ENCODE results near the gene SAMD4A. TPM values are rescaled to one million over a fixed set of nuclear protein-coding genes. Genes with fewer than 3 reads are reported as not detected.

SAMD4A gene
- total RNA-seq, 4 donors from 2014 or later, result 15.3 to 40.2 (median 22.3) TPM

DNA sequence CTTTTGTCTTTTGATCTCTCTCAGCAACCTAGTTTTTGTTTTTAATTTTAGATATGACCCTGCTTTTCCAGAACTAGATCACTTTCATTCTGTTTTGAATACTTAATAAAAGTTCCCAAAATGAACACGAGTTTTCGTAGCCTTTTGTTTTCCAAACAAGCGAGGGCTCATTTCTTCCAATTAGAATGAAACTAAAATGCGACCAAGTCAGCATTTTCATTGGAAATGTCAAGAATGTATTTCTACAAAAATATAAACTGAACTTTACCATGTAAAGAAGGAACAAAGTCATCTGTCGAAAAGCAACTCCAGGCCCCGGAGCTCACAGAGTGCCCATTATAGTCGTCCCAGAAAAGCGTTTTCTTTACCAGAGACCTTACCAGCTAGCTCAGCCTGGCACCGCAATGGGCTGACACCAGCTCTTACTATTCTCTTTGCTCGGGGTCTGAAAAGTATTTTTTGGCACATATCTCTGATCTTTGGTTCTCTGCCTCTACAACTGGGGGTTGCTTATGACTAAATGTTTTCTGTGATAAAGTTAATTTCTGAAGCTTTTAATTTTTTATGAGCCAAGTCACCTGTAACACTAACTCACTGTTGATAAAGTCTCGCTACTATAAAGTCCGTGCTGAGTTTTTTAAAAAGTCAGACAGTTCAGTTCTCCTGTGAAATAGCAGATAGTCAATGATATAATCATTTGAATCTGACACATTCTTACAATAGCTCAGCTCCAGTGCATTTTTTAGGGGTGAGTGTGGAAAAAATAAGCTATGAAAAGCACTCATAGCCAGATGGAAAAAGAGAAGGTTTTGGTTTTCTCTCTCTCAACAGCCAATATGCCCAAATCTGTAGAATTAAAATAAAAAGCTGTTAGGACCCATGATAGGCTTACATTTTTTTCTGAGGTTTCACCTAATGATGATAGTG lies 43.4 kb downstream of the SAMD4A start:
- no peak for DNase-seq
- Histone ChIP-seq H3K4me3 (no peak overlapping the region), H3K4me1 (peaks cover 0 to 19% (median 5%) of the 10 kb centered on the region in 4 donors), H3K27ac (peak overlapping the region in 2 of 4 donors; percentile 9 to 18), H3K9me3 (no peaks in the 10 kb centered on the region), H3K36me3 (no peaks in the 10 kb centered on the region), H3K27me3 (no peaks in the 10 kb centered on the region)
- in situ Hi-C loops (cut with MboI; ENCODE audit: low pct_ligation_motif_present in 1 of 4, low pct_unique_long_range_greater_than_20kb in 1 of 4, low sequenced_read_pairs in 3 of 4), result no loop called here
- intact Hi-C loops (cut with DNase I; ENCODE audit: low total_unique reads), result no loop called here
- 79 to 84% methylated on average over 12 of the region's 12 CpGs for WGBS, 2 donors (ENCODE audit: low coverage in 1 of 2)
- TF ChIP-seq POLR2AphosphoS5 (IDR thresholded peaks at IDR 0.05) (no peak), POLR2A (IDR thresholded peaks at IDR 0.05) (no peak), EP300 (IDR thresholded peaks at IDR 0.05; ENCODE audit: low read depth) (no peak)
- TF ChIP-seq, protein P1, sequence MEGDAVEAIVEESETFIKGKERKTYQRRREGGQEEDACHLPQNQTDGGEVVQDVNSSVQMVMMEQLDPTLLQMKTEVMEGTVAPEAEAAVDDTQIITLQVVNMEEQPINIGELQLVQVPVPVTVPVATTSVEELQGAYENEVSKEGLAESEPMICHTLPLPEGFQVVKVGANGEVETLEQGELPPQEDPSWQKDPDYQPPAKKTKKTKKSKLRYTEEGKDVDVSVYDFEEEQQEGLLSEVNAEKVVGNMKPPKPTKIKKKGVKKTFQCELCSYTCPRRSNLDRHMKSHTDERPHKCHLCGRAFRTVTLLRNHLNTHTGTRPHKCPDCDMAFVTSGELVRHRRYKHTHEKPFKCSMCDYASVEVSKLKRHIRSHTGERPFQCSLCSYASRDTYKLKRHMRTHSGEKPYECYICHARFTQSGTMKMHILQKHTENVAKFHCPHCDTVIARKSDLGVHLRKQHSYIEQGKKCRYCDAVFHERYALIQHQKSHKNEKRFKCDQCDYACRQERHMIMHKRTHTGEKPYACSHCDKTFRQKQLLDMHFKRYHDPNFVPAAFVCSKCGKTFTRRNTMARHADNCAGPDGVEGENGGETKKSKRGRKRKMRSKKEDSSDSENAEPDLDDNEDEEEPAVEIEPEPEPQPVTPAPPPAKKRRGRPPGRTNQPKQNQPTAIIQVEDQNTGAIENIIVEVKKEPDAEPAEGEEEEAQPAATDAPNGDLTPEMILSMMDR (IDR thresholded peaks at IDR 0.05), result no peak

DNA sequence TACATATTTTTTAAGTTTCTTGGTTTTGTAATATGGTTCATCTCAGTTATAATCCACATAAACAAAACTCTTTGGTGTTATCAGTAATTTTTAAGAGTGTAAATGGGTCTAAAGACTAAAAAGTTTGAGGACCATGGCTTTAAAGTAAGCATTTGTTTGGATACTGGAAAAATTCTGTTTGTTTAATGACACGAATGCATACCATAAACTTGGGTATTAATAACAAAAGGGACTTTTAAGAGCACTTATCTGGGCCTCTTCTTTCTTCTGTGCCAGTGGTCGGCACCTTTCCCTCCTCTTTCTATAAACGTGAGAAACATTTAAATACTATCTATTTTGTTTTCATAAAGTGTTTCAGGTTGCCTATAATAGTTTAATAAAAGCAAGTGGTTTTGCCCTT lies 47.4 kb downstream of the SAMD4A start:
- TF ChIP-seq POLR2AphosphoS5 (IDR thresholded peaks at IDR 0.05), result no peak
- no peaks in the 10 kb centered on the region for H3K27me3 ChIP-seq
- no peaks in the 10 kb centered on the region for H3K9me3 ChIP-seq
- intact Hi-C loops (cut with DNase I; ENCODE audit: low total_unique reads), result no loop called here
- H3K36me3 ChIP-seq, result no peaks in the 10 kb centered on the region
- H3K4me1 ChIP-seq, result peaks cover 0 to 8% (median 0%) of the 10 kb centered on the region in 4 donors
- no peak for DNase-seq
- in situ Hi-C loops (cut with MboI; ENCODE audit: low pct_ligation_motif_present in 1 of 4, low pct_unique_long_range_greater_than_20kb in 1 of 4, low sequenced_read_pairs in 3 of 4), result no loop called here
- 60 to 65% methylated on average over 3 of the region's 3 CpGs for WGBS, 2 donors (ENCODE audit: low coverage in 1 of 2)
- H3K27ac ChIP-seq, result no peak overlapping the region
- H3K4me3 ChIP-seq, result no peak overlapping the region

DNA sequence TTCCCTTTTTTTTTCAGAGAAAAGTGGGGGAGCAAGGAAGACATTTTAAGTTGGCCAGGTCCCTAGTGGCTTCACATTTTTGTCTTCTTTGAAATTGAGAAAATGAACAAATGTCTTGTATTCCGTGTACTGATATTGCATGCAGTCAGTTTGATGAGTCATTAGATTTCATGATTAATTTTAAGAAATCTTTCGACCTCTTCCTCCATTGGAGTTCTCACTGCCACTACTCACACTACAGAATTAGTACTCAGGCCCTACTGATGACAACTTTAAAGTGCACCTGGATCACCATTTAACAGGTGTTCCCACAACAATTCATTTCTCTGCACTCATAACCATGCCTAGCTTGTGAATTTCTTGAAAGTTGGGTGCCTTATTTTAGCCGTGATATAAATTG lies 50.5 kb downstream of the SAMD4A start:
- intact Hi-C loops (cut with DNase I; ENCODE audit: low total_unique reads), result no loop called here
- in situ Hi-C loops (cut with MboI; ENCODE audit: low pct_ligation_motif_present in 1 of 4, low pct_unique_long_range_greater_than_20kb in 1 of 4, low sequenced_read_pairs in 3 of 4), result no loop called here
- WGBS, 2 donors (ENCODE audit: low coverage in 1 of 2), result 65 to 75% methylated on average over 3 of the region's 3 CpGs
- Histone ChIP-seq H3K4me3 (no peak overlapping the region), H3K36me3 (no peaks in the 10 kb centered on the region), H3K27me3 (no peaks in the 10 kb centered on the region), H3K27ac (no peak overlapping the region), H3K9me3 (peaks cover 0 to 3% of the 10 kb centered on the region in 2 donors), H3K4me1 (peaks cover 0 to 5% (median 0%) of the 10 kb centered on the region in 4 donors)
- DNase-seq, result no peak
- TF ChIP-seq, protein P1 (IDR thresholded peaks at IDR 0.05), result no peak
- TF ChIP-seq EP300 (IDR thresholded peaks at IDR 0.05; ENCODE audit: low read depth), result no peak
- no peak for TF ChIP-seq POLR2AphosphoS5 (IDR thresholded peaks at IDR 0.05)
- no peak for TF ChIP-seq POLR2A (IDR thresholded peaks at IDR 0.05)

DNA sequence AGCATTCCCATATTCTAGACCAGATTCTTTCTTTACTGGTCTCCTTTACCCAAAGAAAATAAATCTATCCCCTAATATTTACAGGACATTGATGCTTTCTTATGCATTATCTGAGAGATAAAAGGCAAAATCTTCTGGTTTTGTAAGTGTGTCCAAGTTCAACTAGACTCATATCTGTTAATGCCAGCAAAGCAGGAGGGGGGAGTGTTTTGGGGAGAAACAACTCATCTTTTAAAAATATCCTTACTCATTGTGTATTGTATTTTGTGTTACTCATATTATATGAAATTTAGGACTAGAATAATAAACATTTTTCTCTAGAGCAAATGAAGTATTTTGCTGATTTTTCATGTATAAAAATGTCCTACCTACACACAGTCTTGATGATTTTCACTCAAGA lies 54.8 kb downstream of the SAMD4A start:
- peaks cover 0 to 19% (median 11%) of the 10 kb centered on the region in 4 donors for H3K4me1 ChIP-seq
- peaks cover 0 to 3% of the 10 kb centered on the region in 2 donors for H3K9me3 ChIP-seq
- intact Hi-C loops (cut with DNase I; ENCODE audit: low total_unique reads), result no loop called here
- TF ChIP-seq, protein P1 (IDR thresholded peaks at IDR 0.05), result no peak
- TF ChIP-seq EP300 (IDR thresholded peaks at IDR 0.05; ENCODE audit: low read depth) (no peak), POLR2A (IDR thresholded peaks at IDR 0.05) (no peak), POLR2AphosphoS5 (IDR thresholded peaks at IDR 0.05) (no peak)
- no peak overlapping the region for H3K27ac ChIP-seq
- no peaks in the 10 kb centered on the region for H3K36me3 ChIP-seq
- in situ Hi-C loops (cut with MboI; ENCODE audit: low pct_ligation_motif_present in 1 of 4, low pct_unique_long_range_greater_than_20kb in 1 of 4, low sequenced_read_pairs in 3 of 4), result no loop called here
- H3K27me3 ChIP-seq, result no peaks in the 10 kb centered on the region
- no peak for DNase-seq
- H3K4me3 ChIP-seq, result no peak overlapping the region

All from transverse colon (tissue), 4 donors.